GM23338 (cell line): Measurements from ENCODE around the gene CDKN2A. TPM values are rescaled to one million over a fixed set of nuclear protein-coding genes. Genes with fewer than 3 reads are reported as not detected.

Source experiments
- ATAC-seq: fragments of 200-7000 bp; cut with Tn5 transposase; 3 replicates; pipeline ENCODE4 v1.9.1; 2020
- DNase-seq: peaks from one replicate; pipeline ENCODE4 v3.0.0-alpha.2; 2015; ENCODE audit warnings: low spot score
- H2AFZ ChIP-seq: fragments of 200-600 bp; sonication (generic); 2 replicates; pipeline ENCODE4 v1.8.0; 2016; ENCODE audit warnings: antibody characterized with exemption, mild to moderate bottlenecking, moderate library complexity
- H3F3A ChIP-seq: fragments of 200-600 bp; sonication (generic); replicated peaks from 2 replicates; pipeline ENCODE4 v1.8.0; 2017; ENCODE audit warnings: antibody characterized with exemption, mixed run types, low read depth
- H3K27ac ChIP-seq: fragments of 200-600 bp; sonication (generic); 2 replicates; pipeline ENCODE4 v1.6.1; 2016; ENCODE audit warnings: low read depth
- H3K27me3 ChIP-seq: fragments of 200-600 bp; sonication (generic); 2 replicates; pipeline ENCODE4 v1.8.0; 2016; ENCODE audit warnings: mild to moderate bottlenecking, mixed run types, moderate library complexity; ENCODE audit not compliant: insufficient read depth
- H3K36me3 ChIP-seq: fragments of 200-600 bp; sonication (generic); 2 replicates; pipeline ENCODE4 v1.8.0; 2016; ENCODE audit warnings: mild to moderate bottlenecking; ENCODE audit not compliant: insufficient read depth
- H3K4me1 ChIP-seq: fragments of 200-600 bp; sonication (generic); 2 replicates; pipeline ENCODE4 v1.8.0; 2016; ENCODE audit warnings: mild to moderate bottlenecking, moderate library complexity; ENCODE audit not compliant: insufficient read depth
- H3K4me2 ChIP-seq: fragments of 200-600 bp; sonication (generic); 2 replicates; pipeline ENCODE4 v1.7.1; 2017; ENCODE audit warnings: mixed run types
- H3K4me3 ChIP-seq: fragments of 200-600 bp; sonication (generic); 2 replicates; pipeline ENCODE4 v1.6.1; 2016; ENCODE audit warnings: mixed run types
- H3K79me2 ChIP-seq: fragments of 200-600 bp; sonication (generic); replicated peaks from 2 replicates; pipeline ENCODE4 v1.8.0; 2017; ENCODE audit warnings: mild to moderate bottlenecking; ENCODE audit not compliant: insufficient read depth
- H3K9me2 ChIP-seq: fragments of 200-600 bp; sonication (generic); 2 replicates; pipeline ENCODE4 v1.8.0; 2017; ENCODE audit not compliant: insufficient read depth
- H4K20me1 ChIP-seq: fragments of 200-600 bp; sonication (generic); replicated peaks from 2 replicates; pipeline ENCODE4 v1.8.0; 2017; ENCODE audit warnings: mild to moderate bottlenecking; ENCODE audit not compliant: insufficient read depth
- H3K27ac Mint-ChIP-seq: 2 replicates; pipeline ENCODE4 v1.8.0; 2020; ENCODE audit warnings: inconsistent platforms, mild to moderate bottlenecking, moderate library complexity, mixed read lengths
- H3K27me3 Mint-ChIP-seq: 3 replicates; pipeline ENCODE4 v1.8.0; 2022; ENCODE audit warnings: low read depth, mild to moderate bottlenecking, moderate library complexity, mixed read lengths, inconsistent platforms; ENCODE audit not compliant: insufficient read depth, poor library complexity
- H3K36me3 Mint-ChIP-seq: 3 replicates; pipeline ENCODE4 v1.8.0; 2021; ENCODE audit warnings: low read depth, mild to moderate bottlenecking, inconsistent platforms, moderate library complexity, mixed read lengths
- H3K4me1 Mint-ChIP-seq: 3 replicates; pipeline ENCODE4 v1.8.0; 2020; ENCODE audit warnings: mild to moderate bottlenecking, inconsistent platforms, mixed read lengths
- H3K4me3 Mint-ChIP-seq: 3 replicates; pipeline ENCODE4 v1.8.0; 2021; ENCODE audit warnings: moderate library complexity, mild to moderate bottlenecking, inconsistent platforms, mixed read lengths
- H3K9me3 Mint-ChIP-seq: 3 replicates; pipeline ENCODE4 v1.8.0; 2020; ENCODE audit warnings: moderate library complexity, mild to moderate bottlenecking, inconsistent platforms, mixed read lengths
- EZH2 ChIP-seq: fragments of 200-600 bp; sonication (generic); IDR thresholded peaks from one replicate; pipeline ENCODE4 v1.8.0; 2017; ENCODE audit warnings: antibody characterized with exemption, mild to moderate bottlenecking, low read depth; ENCODE audit not compliant: unreplicated experiment
- EZH2phosphoT487 ChIP-seq: fragments of 200-600 bp; sonication (generic); IDR thresholded peaks from one replicate; pipeline ENCODE4 v1.8.1; 2018; ENCODE audit warnings: antibody characterized with exemption; ENCODE audit not compliant: unreplicated experiment
- JUNB ChIP-seq: IDR thresholded peaks from one replicate; pipeline ENCODE4 v1.6.1; 2016; ENCODE audit warnings: antibody characterized with exemption; ENCODE audit not compliant: unreplicated experiment
- NANOG ChIP-seq: IDR thresholded peaks from 2 replicates; pipeline ENCODE4 v1.6.1; 2016; ENCODE audit warnings: antibody characterized with exemption, borderline replicate concordance
- POLR2AphosphoS5 ChIP-seq: IDR thresholded peaks from 2 replicates; pipeline ENCODE4 v1.6.1; 2016; ENCODE audit warnings: antibody characterized with exemption, low read depth
- STAT1 ChIP-seq: IDR thresholded peaks from one replicate; pipeline ENCODE4 v1.6.1; 2016; ENCODE audit warnings: antibody characterized with exemption; ENCODE audit not compliant: unreplicated experiment
- ZNF114 ChIP-seq: fragments of 250-450 bp; sonication (Bioruptor Pico); IDR thresholded peaks from 2 replicates; pipeline ENCODE4 v1.5.0; 2020; ENCODE audit warnings: mild to moderate bottlenecking, moderate library complexity
- ZNF331 ChIP-seq: fragments of 250-450 bp; sonication (Bioruptor Pico); IDR thresholded peaks from 2 replicates; pipeline ENCODE4 v1.5.0; 2020; ENCODE audit warnings: low read depth, mild to moderate bottlenecking, moderate library complexity
- ZNF462 ChIP-seq: fragments of 250-450 bp; sonication (Bioruptor Pico); IDR thresholded peaks from 2 replicates; pipeline ENCODE4 v1.5.0; 2020; ENCODE audit warnings: mild to moderate bottlenecking, moderate library complexity
- polyA plus RNA-seq: library from polyadenylated mRNA; unstranded; fragments of >200 nt; fragmentation: Nextera tagmentation; extraction: Ambion mirVana; gene quantifications from 2 replicates; pipeline ENCODE4 v1.2.1, GENCODE V29; 2016
- total RNA-seq: library from RNA; depleted of rRNA; stranded (reverse); fragments of >200 nt; shearing (Covaris generic); gene quantifications from 2 replicates; pipeline ENCODE4 v1.2.3, GENCODE V29; 2014
- TF ChIP-seq, protein P1 (sequence below), 2 experiments: fragments of 200-600 bp in 1 of 2; sonication (generic) in 1 of 2; conservative IDR thresholded peaks; 2 replicates each; pipeline versions ENCODE4 v1.5.1 to v1.6.1; 2016 to 2017; ENCODE audit warnings: antibody characterized with exemption in 2 of 2, low read depth in 2 of 2, mild to moderate bottlenecking in 2 of 2, moderate library complexity in 1 of 2
- TF ChIP-seq, protein P2 (sequence below): IDR thresholded peaks from 2 replicates; pipeline ENCODE4 v1.6.1; 2016; ENCODE audit warnings: antibody characterized with exemption

CDKN2A gene
- total and polyA plus RNA-seq, 2 experiments from 2014 or later = 0.87 to 2.7 TPM

- TF ChIP-seq, protein P1, sequence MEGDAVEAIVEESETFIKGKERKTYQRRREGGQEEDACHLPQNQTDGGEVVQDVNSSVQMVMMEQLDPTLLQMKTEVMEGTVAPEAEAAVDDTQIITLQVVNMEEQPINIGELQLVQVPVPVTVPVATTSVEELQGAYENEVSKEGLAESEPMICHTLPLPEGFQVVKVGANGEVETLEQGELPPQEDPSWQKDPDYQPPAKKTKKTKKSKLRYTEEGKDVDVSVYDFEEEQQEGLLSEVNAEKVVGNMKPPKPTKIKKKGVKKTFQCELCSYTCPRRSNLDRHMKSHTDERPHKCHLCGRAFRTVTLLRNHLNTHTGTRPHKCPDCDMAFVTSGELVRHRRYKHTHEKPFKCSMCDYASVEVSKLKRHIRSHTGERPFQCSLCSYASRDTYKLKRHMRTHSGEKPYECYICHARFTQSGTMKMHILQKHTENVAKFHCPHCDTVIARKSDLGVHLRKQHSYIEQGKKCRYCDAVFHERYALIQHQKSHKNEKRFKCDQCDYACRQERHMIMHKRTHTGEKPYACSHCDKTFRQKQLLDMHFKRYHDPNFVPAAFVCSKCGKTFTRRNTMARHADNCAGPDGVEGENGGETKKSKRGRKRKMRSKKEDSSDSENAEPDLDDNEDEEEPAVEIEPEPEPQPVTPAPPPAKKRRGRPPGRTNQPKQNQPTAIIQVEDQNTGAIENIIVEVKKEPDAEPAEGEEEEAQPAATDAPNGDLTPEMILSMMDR (conservative IDR thresholded peaks at IDR 0.05; ENCODE audit: low read depth in 2 of 2) = no peak
- TF ChIP-seq, protein P2, sequence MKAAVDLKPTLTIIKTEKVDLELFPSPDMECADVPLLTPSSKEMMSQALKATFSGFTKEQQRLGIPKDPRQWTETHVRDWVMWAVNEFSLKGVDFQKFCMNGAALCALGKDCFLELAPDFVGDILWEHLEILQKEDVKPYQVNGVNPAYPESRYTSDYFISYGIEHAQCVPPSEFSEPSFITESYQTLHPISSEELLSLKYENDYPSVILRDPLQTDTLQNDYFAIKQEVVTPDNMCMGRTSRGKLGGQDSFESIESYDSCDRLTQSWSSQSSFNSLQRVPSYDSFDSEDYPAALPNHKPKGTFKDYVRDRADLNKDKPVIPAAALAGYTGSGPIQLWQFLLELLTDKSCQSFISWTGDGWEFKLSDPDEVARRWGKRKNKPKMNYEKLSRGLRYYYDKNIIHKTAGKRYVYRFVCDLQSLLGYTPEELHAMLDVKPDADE = no peak
- TF ChIP-seq NANOG (no peak), ZNF114 (CRISPR knock-in tag) (no peak), JUNB (no peak)
Observed at GRCh38 chr9:22031655-22032411, 37.6 kb upstream of the CDKN2A start (continued).

- H3K27ac ChIP-seq = no peak overlapping the region
- H3K4me3 ChIP-seq = no peak overlapping the region
- Mint-ChIP-seq H3K4me3 (no peak overlapping the region), H3K36me3 (no peaks in the 10 kb centered on the region), H3K27me3 (no peaks in the 10 kb centered on the region), H3K9me3 (no peaks in the 10 kb centered on the region), H3K27ac (no peak overlapping the region), H3K4me1 (peaks cover 11% of the 10 kb centered on the region)
- no peak for ATAC-seq
- H2AFZ ChIP-seq = no peak overlapping the region
- no peaks in the 10 kb centered on the region for H4K20me1 ChIP-seq
- no peaks in the 10 kb centered on the region for H3K27me3 ChIP-seq
- peaks cover 6% of the 10 kb centered on the region; the same call in 1 of the 2 replicates for H3K9me2 ChIP-seq
- H3K4me1 ChIP-seq = peaks cover 12% of the 10 kb centered on the region
- H3K36me3 ChIP-seq = no peaks in the 10 kb centered on the region
- H3F3A ChIP-seq = no peaks in the 10 kb centered on the region
- H3K79me2 ChIP-seq = no peaks in the 10 kb centered on the region
- DNase-seq = no peak
- no peak overlapping the region for H3K4me2 ChIP-seq
- TF ChIP-seq POLR2AphosphoS5 (no peak), EZH2phosphoT487 (no peak), EZH2 (no peak), ZNF331 (CRISPR knock-in tag) (no peak), ZNF462 (CRISPR knock-in tag) (no peak), NANOG (no peak), STAT1 (no peak), ZNF114 (CRISPR knock-in tag) (no peak)
- TF ChIP-seq, protein P2 = no peak
- TF ChIP-seq, protein P1 (conservative IDR thresholded peaks at IDR 0.05; ENCODE audit: low read depth in 2 of 2) = no peak
Observed at GRCh38 chr9:22030101-22030598, 36.0 kb upstream of the CDKN2A start.
